ENCODE data around the gene RUFY4.
A peak's percentile ranks its signal among the peaks of the same experiment; 100 is the strongest.

Gene RUFY4

DNA sequence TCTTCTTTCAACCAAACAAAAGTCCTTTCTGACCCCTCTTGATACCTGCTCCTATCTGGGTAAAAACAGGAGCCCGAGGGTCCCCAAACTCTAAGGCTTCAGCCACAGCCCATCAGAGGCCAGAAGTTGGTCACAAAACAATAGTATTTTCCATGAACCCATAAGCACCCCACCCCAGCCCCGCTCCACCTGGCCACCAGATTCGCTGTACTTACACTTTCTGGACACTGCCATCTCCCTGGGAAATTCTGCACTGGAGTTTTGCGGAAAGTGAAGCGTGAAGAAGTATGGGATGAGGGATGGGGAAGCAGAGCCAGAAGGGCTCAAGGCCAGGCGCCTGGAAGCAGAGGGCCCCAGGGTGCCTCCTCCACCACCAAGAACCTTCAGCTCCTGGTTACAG, 5.2 kb upstream of the RUFY4 start:
- DNase-seq (ENCODE audit: low spot score) = no peak

DNA sequence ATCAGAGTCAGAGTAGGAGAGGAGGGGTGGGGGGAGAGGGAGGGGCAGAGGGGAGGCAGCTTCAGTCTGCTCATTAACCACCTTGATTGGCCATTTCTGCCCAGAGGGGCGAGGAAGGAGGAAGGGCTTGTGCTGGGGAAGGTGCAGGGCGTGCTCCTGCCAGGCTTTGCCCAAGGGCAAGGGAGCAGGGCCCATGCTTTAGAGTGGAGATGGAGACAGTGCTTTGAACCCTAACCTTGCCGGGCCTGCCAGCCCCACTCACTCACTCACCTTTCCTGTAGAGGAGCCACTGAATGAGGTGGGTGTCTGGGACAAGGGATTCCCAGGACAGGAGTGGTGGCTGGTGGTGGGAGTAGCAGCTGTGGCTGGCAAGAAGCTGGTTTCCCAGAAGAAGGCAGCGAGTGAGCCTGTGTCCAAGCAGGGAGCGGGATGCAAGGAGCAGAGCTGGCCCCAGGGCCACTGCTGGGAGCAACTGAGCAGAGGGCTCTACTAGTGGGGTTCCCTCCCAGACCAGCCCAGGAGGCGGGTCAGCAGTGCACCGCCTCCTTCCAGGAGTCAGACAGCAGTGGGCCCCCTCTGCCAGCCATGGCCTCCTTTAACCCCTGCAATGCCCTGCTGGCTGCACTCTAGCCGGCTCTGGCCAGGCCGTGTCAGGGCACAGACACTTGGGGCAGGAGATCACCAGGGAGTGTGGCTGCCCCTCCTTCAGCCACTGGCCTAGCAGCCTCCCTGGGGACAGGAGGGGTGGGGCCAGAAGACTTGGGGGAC, 3.6 kb upstream of the RUFY4 start:
- no peak for DNase-seq (ENCODE audit: low spot score)

DNA sequence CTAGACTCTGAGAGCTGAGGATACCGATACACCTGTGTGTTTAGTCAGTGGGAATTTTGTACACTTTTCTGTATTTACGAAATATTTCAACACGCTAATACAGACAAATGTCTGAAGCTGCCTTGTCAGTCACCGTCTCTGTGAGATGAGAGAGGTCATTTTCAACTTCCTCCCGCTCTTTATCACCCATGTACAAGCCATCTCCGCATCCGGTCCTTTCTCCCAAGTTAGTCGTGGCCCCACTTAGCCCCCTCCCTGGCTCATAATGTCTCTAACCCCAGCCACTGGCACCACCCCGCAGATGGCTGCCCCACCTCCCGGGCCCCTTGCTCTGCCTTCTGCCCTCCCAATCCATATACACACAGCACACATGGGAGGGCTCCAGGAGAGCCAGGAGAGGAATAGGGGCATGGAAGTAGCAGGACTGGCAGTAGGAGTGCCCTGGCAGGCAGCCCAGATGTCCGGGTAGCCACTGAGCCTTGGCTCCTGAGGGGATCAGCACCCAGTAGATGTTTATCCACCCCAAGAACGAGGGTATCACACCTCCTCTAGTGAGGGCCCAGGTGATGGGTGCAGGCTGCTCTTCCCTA, 2.0 kb upstream of the RUFY4 start:
- DNase-seq (ENCODE audit: low spot score) = no peak

DNA sequence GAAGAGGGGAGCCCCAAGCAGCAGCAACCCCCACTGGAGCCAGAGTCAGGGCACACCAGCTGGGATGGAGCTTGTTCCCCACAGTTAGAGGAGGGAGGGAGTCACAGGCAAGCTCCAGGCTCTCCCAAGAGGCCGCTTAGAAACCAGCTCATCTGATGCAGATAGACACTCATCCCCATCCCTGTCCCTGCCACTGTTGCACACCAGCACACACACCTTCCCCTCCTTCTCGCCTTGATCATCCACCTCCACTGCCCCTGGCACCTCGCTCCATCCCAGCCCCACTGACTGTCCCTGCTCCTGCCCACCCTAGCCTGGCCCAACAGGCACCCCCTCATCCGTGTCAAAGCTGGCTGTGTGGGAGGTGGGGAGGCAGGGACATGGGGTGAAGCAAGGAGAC, 1.5 kb upstream of the RUFY4 start:
- no peak for DNase-seq (ENCODE audit: low spot score)

DNA sequence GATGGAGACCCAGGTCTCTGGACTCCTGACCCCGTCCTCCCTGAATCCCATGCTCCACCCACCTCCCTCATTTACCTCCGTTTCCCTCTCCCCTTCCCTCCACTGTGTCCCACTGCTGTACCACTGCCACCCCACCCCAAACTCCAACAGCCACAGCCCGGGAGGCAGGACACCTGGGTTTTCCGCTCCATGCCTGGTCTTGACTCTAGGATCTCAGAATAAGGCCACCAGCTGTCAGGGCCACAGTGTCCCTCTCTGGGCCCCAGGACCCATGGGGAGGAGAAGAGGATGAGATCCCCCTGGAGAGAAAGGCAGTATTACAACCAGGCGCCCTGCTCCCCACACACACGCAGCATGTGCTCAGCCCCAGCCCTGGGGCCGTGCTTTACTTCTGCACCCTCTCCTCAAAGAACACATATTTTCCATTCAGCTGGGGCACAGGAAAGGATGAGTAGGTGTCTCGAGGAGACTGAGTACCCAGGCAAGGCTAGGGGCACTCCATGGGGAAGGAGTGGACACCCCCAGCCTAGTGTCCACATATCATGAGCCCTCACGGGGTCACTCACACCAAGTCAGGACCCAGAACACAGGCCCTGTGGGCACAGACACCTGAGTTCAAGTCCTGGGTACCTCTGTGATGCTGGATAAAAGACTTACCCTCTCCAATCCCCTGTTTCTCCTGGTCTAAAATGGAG, 700 bp downstream of the RUFY4 start:
- DNase-seq (ENCODE audit: low spot score) = no peak

DNA sequence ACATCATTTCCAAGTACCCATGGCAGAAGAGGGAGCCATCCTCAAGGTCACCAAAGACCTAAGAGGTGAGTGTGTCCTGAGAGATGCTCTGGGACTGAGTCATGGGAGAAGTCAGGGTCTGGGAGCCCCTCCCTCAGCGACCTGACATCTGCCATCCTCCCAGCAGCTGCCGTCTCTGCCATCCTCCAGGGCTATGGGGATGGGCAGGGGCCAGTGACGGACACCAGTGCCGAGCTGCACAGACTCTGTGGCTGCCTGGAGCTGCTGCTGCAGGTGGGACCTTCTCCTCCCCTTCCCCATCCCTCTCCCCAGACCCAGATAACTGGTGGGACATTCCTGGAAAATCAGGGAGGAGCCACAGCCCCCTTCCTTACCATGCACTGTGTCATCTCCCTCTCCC, 1.5 kb downstream of the RUFY4 start:
- DNase-seq (ENCODE audit: low spot score) = no peak

DNA sequence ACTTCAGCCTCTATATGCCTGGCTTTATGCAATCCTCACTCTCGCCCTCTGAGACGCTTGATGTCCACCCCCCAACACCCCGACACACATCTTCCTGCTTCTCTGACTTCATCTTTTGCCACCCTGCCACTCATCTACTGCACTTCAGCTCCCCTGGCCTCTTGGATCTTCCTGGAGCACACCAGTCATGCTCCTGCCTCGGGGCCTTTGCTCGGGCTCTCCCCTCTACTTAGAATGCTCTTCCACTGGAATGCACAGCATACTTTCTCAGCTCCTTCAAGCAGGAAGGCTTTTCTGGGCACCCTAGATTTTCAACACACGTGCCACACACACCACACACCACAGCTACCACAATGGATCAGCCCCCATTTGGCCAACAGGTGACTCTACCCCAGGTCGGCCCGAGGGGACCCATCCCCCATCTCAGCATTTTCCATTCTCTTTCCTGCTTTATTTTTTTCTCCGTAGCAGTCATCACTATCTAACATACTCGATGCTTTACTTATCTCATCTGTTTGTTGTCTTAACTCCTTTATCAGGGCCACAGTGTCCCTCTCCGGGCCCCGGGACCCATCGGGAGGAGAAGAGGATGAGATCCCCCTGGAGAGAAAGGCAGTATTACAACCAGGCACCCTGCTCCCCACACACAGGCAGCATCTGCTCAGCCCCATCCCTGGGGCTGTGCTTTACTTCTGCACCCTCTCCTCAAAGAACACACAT, 2.3 kb downstream of the RUFY4 start:
- no peak for DNase-seq (ENCODE audit: low spot score)

DNA sequence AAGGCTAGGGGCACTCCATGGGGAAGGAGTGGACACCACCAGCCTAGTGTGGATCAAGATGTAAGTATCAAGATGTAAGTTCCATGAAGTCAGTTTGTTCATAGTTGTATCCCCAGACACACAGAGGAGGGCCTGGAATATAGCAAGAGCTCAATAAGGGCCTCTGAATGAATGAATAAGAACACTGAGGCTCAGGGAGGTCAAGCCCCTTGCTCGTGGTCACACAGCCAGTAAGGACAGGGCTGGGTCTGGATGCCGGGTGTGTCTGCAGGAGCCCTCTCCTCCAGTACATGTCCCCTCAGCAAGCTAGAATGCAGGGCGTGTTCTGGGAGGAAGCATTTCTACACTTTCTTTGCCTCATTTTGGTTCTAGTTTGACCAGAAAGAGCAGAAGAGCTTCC, 2.9 kb downstream of the RUFY4 start:
- DNase-seq (ENCODE audit: low spot score) = no peak

DNA sequence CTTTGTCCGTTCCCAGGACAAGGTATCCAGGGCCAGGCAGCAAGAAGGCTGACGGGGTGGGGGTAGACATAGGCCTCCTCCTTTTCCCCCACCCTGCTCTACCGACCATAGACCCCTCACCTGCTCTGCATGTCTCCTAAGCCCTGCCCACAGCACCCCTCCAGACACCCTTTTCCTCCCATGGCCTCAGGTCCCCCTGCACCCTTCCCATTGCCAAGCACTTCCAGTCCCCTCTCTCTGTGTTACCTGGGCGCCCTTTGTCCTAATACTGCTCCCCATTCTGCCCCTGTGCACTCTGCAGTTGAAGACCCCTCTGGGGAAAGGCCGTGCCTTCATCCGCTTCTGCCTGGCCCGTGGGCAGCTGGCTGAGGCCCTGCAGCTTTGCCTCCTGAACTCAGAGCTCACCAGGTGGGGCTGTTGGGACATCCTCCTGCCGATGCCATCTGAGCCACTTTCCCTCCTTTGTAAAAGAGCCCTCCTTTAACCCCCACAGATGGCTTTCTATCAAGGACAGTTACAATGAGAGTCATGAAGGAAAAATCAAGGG, 3.5 kb downstream of the RUFY4 start:
- DNase-seq (ENCODE audit: low spot score) = no peak

DNA sequence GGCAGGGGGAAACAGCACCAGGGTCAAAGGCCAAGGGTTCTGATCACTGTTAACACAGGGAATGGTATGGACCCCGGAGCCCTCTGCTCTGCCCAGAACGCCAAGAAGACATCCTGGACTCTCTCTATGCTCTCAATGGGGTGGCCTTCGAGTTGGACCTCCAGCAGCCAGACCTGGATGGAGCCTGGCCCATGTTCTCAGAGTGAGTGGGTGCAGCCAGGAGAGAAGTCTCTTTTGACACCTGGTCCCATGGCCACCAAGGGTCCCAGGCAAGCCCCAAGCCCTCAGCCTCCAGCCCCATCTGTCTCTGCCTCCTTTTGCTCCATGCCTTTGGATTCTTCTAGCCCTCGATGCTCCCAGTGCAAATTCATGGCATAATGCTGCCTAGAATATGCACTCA, 4.1 kb downstream of the RUFY4 start:
- DNase-seq (ENCODE audit: low spot score) = no peak

DNA sequence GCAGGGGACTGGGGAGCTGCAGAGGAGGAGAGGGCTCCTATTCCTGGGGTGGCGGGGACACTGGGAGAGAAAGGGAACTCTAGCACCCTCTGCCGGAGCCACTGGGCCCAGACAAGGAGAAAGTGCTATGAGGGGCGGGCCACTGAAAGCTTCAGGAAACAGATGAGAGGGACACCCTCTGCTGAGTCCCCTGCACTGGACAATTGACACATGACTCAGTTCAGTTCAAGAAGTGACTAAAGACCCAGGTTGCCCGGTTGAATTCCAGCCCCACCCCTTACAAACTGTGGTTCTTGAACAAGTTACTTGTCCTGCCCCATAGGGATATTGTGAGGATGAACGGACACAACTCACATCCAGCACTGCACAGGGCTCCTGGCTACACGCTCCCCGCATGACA, 5.0 kb downstream of the RUFY4 start:
- peak; percentile 18 for DNase-seq (ENCODE audit: low spot score)

DNA sequence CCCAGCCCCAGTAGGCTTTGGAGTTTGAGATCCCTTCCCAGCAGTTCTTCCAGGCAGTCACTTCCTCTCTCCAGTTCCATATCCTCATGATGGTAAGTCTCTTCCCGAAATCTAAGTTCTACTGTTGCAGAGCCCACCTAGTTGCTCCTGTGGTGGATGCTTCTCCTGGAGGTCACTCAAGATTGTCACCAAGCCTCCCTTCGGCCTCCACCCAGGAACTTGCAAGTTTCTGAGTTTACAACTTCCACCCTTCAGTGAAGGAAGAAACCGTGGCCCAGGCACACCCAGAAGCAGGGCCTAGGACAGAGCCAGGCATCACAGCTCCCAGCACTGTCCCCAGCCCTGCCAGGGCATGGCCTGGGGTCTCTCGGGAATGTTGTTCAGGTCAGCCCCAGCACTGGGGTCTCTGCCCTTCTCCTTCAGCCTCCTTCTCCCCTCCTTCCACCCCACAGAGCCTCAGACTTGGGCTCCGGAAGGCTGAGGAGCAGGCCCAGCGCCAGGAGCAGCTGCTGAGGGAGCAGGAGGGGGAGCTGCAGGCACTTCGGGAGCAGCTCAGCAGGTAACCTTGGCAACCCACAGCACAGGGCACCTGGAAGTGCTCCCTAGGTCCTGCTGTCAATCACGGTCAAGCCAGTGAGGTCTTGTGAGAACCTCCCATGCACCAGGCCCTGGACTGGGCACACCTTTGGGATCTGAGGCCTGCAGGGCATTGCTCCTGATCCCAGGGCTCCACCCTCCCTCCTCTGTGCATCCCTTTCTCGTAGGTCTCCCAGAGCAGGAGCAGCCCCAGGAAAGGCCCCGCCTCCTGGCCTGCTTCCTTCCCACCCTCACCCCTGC, 7.1 kb downstream of the RUFY4 start:
- DNase-seq (ENCODE audit: low spot score) = no peak

DNA sequence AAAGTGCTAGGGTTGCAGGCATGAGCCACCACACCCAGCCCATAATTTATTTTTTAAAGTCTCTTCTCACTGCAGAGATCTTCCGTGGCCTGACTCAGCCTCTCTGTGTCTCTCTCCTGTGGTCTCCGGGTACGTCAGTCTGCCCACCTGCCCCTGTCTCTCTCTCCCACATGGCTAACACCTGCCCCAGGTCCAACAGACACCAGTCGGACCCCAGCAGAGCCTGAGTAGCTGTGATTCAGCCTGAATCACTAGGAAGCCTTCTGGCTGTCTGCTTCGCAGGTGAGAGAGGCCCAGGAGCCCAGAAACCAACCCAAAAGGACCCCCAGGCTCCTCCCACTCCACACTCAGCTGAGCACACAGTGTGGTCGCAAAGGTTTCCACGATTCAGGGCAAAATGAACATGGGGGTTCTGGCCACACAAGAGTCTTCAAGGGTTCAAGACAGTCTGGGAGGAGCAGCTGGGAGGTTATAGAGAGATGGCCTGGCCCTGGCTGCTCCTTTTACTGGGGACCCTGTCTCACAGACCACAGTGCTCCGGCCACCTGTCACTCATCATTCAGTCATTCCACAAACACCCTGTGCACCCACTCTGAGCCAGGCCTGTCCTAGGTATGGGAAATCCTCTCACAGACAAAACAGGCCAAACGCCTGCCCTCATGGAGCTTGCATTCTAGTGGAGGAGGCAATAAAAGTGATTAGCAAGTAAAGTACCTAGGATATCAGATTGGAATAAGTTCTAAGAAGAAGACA, 8.6 kb downstream of the RUFY4 start:
- no peak for DNase-seq (ENCODE audit: low spot score)

DNA sequence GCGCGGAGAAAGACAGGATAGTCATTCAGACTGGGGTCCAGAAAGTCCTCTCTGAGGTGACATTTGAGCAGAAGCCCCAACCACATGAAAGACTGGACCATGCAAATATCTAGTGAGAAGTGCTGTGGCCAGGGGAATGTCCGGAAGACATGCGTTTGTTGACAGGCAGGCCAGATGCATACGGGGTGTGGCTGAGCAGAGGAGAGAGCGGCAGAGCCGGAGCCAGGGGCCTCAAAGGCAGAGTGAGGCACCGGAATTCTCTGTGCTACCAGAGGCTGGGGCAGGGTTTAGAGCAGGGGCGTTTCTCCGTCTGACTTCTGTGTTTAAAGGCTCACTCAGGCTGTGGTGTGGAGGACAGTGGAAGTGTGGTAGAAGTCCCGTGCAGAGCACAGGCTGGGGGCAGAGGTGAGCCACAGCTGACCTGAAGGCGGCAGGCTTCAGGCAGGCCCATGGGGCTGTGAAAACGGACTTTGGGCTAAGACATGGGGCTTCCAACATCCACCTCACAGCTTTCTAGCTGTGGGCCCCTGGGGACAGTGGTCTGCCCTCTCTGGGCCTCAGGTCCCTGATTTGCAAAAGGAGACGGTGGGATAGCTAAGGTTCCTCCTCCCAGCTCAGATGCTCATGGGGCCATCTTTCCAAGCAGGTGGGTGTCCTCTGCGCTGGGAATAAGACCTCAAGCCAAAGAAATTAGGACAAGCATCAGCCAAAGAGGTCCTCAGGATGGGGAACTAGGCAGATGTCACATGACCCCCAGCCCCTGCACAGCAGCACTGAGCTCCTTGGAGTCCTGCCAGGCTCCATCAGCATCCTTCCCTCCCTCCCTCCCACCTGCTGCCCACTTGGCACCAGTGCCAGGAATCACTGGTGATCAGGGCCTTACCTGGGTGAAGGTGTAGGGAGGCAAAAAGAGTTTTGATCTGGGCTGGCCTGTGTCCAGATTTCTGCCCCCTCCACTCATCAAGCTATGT, 11.2 kb downstream of the RUFY4 start:
- DNase-seq (ENCODE audit: low spot score) = no peak

DNA sequence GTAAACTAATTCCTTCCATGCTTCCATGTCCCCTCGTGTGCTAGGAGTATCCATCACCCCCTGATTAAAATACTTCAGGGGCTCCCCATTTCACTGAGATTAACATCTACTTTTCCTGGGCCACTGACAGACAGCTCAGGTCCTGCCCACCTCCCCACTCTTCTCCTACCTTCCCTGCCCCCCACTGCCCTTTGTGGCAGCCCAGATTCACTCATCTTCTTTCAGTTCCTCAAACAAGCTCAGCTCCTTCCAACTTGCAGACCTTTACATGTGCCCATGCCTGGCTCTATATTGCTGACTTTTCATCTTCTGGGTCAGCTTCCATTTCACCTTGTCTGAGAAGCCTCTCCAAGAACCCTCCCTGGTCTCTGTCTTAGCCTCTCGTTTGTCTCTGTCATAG, 12.0 kb downstream of the RUFY4 start:
- DNase-seq (ENCODE audit: low spot score) = no peak

DNA sequence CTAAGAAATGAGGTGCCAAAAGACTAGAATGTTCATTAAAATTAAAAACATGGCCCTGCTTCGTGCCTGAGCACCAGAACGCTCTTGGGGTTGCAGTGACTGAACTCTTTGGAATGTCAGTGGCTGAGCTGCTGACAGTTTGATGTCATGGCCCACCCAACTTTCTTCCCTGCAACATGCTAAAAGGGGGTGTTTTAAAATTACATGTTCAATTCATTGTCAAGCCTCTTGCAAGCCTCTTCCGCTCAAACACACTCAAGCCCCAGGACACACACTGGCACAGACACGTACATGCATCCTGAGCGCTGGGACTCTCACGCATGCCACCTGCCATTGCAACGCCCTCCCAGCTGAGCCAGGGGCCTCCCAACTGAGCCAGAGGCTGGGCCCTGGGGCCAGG, 12.6 kb downstream of the RUFY4 start:
- no peak for DNase-seq (ENCODE audit: low spot score)

DNA sequence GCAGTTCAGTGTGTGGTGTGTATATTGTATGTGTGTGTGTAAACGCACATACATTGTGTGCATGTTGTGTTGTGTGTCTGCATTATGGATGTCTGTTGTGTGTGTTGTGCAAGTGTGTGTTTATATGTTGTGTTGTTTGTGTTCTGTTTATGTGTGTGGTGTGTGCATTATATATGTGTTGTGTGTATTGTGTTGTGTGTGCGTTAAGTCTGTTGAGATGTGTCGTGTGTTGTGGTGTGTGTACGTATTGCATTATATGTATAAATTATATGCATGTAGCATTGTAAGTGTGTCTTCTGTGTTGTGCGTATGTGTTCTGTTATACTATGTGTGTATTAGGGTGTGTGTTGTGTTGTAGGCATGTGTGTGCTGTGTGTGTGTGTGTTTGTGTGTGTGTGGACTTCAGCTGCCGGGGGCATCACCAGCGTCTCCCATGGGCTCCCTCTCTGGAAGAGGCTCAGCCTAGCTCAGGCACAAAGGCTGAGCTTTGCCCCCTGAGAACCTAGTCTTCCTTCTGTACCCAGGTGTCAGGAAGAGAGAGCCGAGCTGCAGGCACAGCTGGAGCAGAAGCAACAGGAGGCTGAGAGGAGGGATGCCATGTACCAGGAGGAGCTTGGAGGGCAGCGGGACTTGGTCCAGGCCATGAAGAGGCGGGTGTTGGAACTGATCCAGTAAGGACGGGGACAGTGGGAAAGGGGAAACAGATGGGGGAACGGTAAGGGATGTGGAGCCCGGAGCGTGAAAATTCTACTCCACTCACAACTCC, 13.7 kb downstream of the RUFY4 start:
- no peak for DNase-seq (ENCODE audit: low spot score)

DNA sequence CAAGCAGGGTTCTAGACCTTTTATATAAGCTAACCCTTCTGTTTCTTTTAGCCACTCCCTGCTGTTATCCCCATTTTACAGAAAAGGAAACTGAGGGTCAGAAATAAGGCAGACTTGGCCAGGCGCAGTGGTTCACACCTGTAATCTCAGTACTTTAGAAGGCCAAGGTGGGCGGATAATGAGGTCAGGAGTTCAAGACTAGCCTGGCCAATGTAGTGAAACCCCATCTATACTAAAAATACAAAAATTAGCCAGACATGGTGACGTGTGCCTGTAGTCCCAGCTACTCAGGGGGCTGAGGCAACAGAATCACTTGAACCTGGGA, 14.3 kb downstream of the RUFY4 start:
- DNase-seq (ENCODE audit: low spot score) = no peak

DNA sequence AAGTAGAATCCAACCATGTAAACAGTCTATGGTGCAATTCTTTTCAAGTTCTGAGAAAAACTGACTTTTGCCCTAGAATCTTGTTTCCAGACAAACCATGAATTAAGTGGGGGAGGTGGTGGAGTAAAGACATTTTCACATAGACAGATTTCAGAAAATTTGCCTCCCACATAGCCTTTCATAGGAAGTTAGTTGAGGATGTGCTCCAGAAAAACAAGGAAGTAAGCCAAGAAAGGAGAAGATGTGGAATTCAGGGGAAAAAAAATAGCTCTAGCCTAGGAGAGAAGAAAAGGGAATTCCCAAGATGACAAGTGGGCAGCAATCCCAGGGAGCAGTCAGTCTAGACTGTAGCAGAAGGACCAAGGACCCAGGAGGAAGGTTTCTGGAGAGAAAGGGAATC, 17.4 kb downstream of the RUFY4 start:
- no peak for DNase-seq (ENCODE audit: low spot score)
